MM.1S (cell line): Measurements from ENCODE around the gene GSG1L.

ENCODE experiments used
- EZH2 ChIP-seq: fragments of 300-600 bp; sonication (generic); optimal IDR thresholded peaks from 2 replicates; pipeline ENCODE3; 2017; ENCODE audit warnings: low read depth, mild to moderate bottlenecking, antibody characterized with exemption, low read length, mixed read lengths
- EZH2phosphoT487 ChIP-seq: fragments of 300-600 bp; sonication (generic); IDR thresholded peaks from 2 replicates; pipeline ENCODE4 v1.6.1; 2018; ENCODE audit warnings: antibody characterized with exemption, low read length
- TF ChIP-seq, protein P1 (sequence below): fragments of 300-600 bp; sonication (generic); IDR thresholded peaks from 2 replicates; pipeline ENCODE4 v1.5.1; 2016; ENCODE audit warnings: antibody characterized with exemption, low read length, mixed read lengths

DNA sequence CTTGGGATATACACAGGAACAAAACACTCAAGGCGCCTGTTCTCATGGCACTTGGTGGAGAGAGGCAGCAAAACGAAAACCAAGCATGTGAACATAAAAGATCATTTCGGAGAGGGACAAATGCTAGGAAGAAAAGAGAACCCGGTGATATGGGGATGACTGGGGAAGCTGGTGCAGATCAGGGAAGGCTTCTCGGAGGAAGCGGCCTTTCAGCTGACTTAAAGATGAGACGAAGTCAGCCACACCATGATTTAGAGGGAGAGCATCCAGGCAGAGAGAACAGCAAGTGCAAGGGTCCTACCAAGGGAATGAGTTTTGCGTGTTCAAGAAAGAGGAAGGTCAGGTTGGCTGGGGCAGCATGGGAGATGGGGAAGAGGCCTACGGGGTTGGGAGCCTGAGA, 262.7 kb downstream of the GSG1L start:
- TF ChIP-seq, protein P1, sequence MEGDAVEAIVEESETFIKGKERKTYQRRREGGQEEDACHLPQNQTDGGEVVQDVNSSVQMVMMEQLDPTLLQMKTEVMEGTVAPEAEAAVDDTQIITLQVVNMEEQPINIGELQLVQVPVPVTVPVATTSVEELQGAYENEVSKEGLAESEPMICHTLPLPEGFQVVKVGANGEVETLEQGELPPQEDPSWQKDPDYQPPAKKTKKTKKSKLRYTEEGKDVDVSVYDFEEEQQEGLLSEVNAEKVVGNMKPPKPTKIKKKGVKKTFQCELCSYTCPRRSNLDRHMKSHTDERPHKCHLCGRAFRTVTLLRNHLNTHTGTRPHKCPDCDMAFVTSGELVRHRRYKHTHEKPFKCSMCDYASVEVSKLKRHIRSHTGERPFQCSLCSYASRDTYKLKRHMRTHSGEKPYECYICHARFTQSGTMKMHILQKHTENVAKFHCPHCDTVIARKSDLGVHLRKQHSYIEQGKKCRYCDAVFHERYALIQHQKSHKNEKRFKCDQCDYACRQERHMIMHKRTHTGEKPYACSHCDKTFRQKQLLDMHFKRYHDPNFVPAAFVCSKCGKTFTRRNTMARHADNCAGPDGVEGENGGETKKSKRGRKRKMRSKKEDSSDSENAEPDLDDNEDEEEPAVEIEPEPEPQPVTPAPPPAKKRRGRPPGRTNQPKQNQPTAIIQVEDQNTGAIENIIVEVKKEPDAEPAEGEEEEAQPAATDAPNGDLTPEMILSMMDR = no peak
- no peak for TF ChIP-seq EZH2
- no peak for TF ChIP-seq EZH2phosphoT487
